DND-41 (cell line): Measurements from ENCODE around the gene CST6.
A peak's percentile ranks its signal among the peaks of the same experiment; 100 is the strongest.

ENCODE experiments used
- ATAC-seq: fragments of 200-7000 bp; cut with Tn5 transposase; 3 replicates; pipeline ENCODE4 v1.9.1; 2021; ENCODE audit warnings: low read depth; ENCODE audit not compliant: insufficient read depth
- DNase-seq: peaks from one replicate; pipeline ENCODE4 v3.0.0-alpha.2; 2020
- H2AFZ ChIP-seq: 2 replicates; pipeline ENCODE4 v1.6.0; 2012; ENCODE audit warnings: low read depth, low read length
- H3K27ac ChIP-seq: 2 replicates; pipeline ENCODE4 v1.5.1; 2012; ENCODE audit warnings: low read length, inconsistent platforms
- H3K27me3 ChIP-seq: fragments of 200-600 bp; sonication (generic); 2 replicates; pipeline ENCODE4 v1.6.0; 2012; ENCODE audit warnings: low read length, mild to moderate bottlenecking, inconsistent platforms; ENCODE audit not compliant: insufficient read depth, poor library complexity
- H3K36me3 ChIP-seq: 2 replicates; pipeline ENCODE4 v1.5.1; 2012; ENCODE audit warnings: low read length, inconsistent platforms; ENCODE audit not compliant: insufficient read depth
- H3K4me1 ChIP-seq: 2 replicates; pipeline ENCODE4 v1.5.1; 2012; ENCODE audit warnings: mild to moderate bottlenecking, low read length; ENCODE audit not compliant: insufficient read depth
- H3K4me2 ChIP-seq: 2 replicates; pipeline ENCODE4 v1.6.0; 2012; ENCODE audit warnings: mild to moderate bottlenecking, moderate library complexity, low read length, inconsistent platforms; ENCODE audit not compliant: insufficient read depth
- H3K4me3 ChIP-seq, 2 experiments: fragments of 200-600 bp in 1 of 2; shearing (Covaris generic) in 1 of 2; 2 replicates each; pipeline ENCODE4 v1.5.1; 2012 to 2016; ENCODE audit warnings: inconsistent platforms in 2 of 2, low read length in 2 of 2, mild to moderate bottlenecking in 2 of 2, low read depth in 1 of 2, moderate library complexity in 1 of 2
- H3K79me2 ChIP-seq: 2 replicates; pipeline ENCODE4 v1.6.0; 2012; ENCODE audit warnings: low read length, inconsistent platforms; ENCODE audit not compliant: insufficient read depth
- H3K9ac ChIP-seq: 2 replicates; pipeline ENCODE4 v1.6.0; 2012; ENCODE audit warnings: low read depth, mild to moderate bottlenecking, inconsistent platforms, low read length, moderate library complexity
- H3K9me3 ChIP-seq: 2 replicates; pipeline ENCODE4 v1.5.1; 2012; ENCODE audit warnings: low read length, moderate library complexity, mild to moderate bottlenecking, inconsistent platforms; ENCODE audit not compliant: insufficient read depth, severe bottlenecking
- H4K20me1 ChIP-seq: 2 replicates; pipeline ENCODE4 v1.6.0; 2012; ENCODE audit warnings: low read length; ENCODE audit not compliant: insufficient read depth
- CTCF ChIP-seq: IDR thresholded peaks from 2 replicates; pipeline ENCODE4 v1.5.1; 2012; ENCODE audit warnings: borderline replicate concordance, low read length, moderate library complexity, mild to moderate bottlenecking; ENCODE audit not compliant: poor library complexity, severe bottlenecking; ENCODE audit errors: extremely low read depth
- EZH2 ChIP-seq: IDR thresholded peaks from 3 replicates; pipeline ENCODE4 v1.6.1; 2012; ENCODE audit warnings: borderline replicate concordance, low read depth, mild to moderate bottlenecking, moderate library complexity, low read length, inconsistent platforms; ENCODE audit not compliant: severe bottlenecking

Gene CST6

GRCh38 chr11:66046901-66047300, 35.1 kb downstream of the CST6 start:
- DNase-seq = no peak
- Histone ChIP-seq H3K9ac (no peak overlapping the region), H3K79me2 (no peaks in the 10 kb centered on the region), H3K4me2 (no peak overlapping the region), H3K36me3 (no peaks in the 10 kb centered on the region), H3K4me1 (peaks cover 25% of the 10 kb centered on the region), H2AFZ (no peak overlapping the region), H4K20me1 (no peaks in the 10 kb centered on the region), H3K27ac (no peak overlapping the region), H3K9me3 (no peaks in the 10 kb centered on the region), H3K4me3 (no peak overlapping the region), H3K27me3 (no peaks in the 10 kb centered on the region)
- ATAC-seq = no peak
- no peak for TF ChIP-seq EZH2
- TF ChIP-seq CTCF = no peak

DNA sequence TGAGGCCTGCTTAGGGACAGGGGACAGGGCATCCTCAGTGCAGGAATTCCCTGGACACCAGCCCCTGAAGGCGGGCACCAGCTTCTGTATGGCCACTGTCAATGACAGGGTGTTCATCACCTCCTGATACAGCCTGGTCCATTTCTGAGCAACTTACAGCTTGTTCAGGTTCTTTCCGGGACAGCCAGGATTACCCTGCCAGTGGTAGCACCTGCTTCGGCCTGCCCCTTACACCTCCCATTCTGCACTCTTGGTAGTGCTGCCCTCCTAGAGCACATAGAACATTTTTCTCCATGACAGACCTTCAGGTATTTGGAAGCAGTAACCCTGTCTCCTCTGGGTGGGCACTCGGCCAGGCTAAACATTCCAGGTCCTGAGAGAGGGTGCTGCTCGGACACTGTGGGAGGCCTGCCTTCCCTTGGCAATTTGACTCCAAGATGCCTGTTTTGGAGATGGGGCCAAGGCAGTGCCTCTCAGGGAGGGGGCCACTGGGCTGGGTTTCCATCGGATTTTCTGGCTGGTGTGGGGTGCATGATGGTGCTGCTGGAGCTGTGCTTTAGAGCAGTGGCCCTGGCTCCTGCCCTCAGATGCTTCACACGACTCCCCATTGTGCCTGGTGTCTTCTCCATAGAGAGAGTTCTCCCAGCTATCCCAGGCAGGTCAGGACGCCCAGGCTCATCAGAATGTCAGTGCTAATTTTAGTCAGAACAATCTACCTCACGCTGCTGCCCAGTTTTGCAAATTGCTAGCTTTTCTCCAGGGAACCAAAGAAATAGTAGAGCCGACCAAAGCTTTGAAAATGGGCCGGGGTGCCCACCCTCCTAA, 35.9 kb downstream of the CST6 start:
- no peak overlapping the region for H3K27ac ChIP-seq
- H3K27me3 ChIP-seq = no peaks in the 10 kb centered on the region
- peaks cover 6% of the 10 kb centered on the region for H3K79me2 ChIP-seq
- TF ChIP-seq CTCF (no peak), EZH2 (no peak)
- H3K9ac ChIP-seq = no peak overlapping the region
- no peaks in the 10 kb centered on the region for H3K9me3 ChIP-seq
- DNase-seq = no peak
- H2AFZ ChIP-seq = no peak overlapping the region
- H3K4me2 ChIP-seq = no peak overlapping the region
- 0 out of 2 replicates have a peak, but pooled peaks cover 1% of the 10 kb centered on the region for H4K20me1 ChIP-seq
- peaks cover 25% of the 10 kb centered on the region for H3K4me1 ChIP-seq
- H3K4me3 ChIP-seq = no peak overlapping the region
- no peak for ATAC-seq
- peaks cover 5% of the 10 kb centered on the region; the same call in 1 of the 2 replicates for H3K36me3 ChIP-seq

DNA sequence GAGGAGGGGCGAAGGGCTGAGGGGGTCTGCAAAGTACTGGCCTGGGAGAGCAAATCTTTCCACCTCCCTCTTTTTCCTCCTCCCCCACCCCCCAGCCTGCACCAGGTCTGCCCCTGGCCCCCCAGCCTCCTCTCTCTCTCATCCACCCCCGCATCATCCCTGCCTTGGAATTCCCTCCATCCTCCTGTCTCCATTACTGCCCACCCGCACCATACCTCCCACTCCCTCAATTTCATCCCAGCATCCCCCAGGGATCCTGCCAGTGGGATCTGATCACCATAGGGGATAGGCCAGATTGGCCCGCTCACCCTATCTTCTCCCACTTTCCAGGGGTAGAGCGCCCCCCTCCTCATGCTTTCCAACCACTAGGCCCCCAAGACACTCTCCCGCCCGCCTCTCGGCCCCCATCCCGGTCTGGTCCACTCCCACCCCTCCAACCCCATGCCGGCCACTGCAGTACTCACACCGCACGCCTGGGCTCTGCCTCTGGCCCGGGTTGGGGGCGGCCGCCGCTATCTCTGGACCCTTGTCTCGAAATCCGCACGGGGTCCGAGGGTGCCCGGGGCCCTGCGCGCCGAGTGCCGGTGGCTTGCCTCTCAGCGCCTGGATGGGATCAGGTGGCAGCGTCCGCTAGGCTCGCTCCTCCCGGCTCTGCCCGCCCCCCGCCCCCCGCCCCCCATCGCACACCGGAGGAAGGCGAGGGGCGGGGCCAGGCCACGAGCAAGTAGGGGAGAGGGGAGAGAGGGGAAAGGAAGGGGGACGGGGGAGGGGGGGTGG, 36.9 kb downstream of the CST6 start, which contains the start of gene GAL3ST3:
TSS of gene GAL3ST3 (minus strand) at position 615 of the 777 bp plus-strand sequence. CDS start 3,746 bp downstream, outside the sequence.
- Histone ChIP-seq H3K9ac (no peak within 1 kb of the TSS), H3K4me1 (peaks cover 34% of the 10 kb centered on the region), H3K4me2 (no peak within 1 kb of the TSS), H4K20me1 (peaks cover 10% of the 10 kb centered on the region; the same call in 1 of the 2 replicates), H3K27me3 (no peaks in the 10 kb centered on the region), H3K4me3 (no peak within 1 kb of the TSS), H3K9me3 (no peaks in the 10 kb centered on the region), H3K36me3 (peaks cover 14% of the 10 kb centered on the region), H2AFZ (peak within 1 kb of the TSS; percentile 6; the same call in 1 of the 2 replicates), H3K27ac (no peak within 1 kb of the TSS), H3K79me2 (peaks cover 16% of the 10 kb centered on the region)
- no peak for ATAC-seq
- TF ChIP-seq CTCF (no peak), EZH2 (no peak)
- no peak for DNase-seq
